NCI-H345 treated with DMSO at 0.1 percent for 48 hours (cell line): ENCODE results near the gene TLX1.
A peak's percentile ranks its signal among the peaks of the same experiment; 100 is the strongest.
"Not testable (repeated sequence)": the region's sequence is repeated elsewhere in the genome, so short reads cannot be mapped to it uniquely, and the experiment has no call there.

ENCODE experiments used
- DNase-seq: peaks from one replicate; lab custom pipeline; 2025; ENCODE audit not compliant: unreplicated experiment; lab: John Stamatoyannopoulos, UW

Gene TLX1

GRCh38 chr10:101146392-101147251, 15.5 kb downstream of the TLX1 start:
- DNase-seq = no peak

- no peak for DNase-seq
Measured at GRCh38 chr10:101151395-101151794, 20.3 kb downstream of the TLX1 start.

- no peak for DNase-seq
Measured at GRCh38 chr10:101152316-101152715, 21.2 kb downstream of the TLX1 start.

- DNase-seq = not testable (repeated sequence)
Measured at GRCh38 chr10:101154506-101154905, 23.4 kb downstream of the TLX1 start.

GRCh38 chr10:101155896-101156295, 24.8 kb downstream of the TLX1 start:
- DNase-seq = no peak

- DNase-seq = no peak
Measured at GRCh38 chr10:101157756-101158458, 26.8 kb downstream of the TLX1 start.

- no peak for DNase-seq
Measured at GRCh38 chr10:101158459-101159058, 27.5 kb downstream of the TLX1 start.

- peak; percentile 61 for DNase-seq
Measured at GRCh38 chr10:101161494-101162299, 30.6 kb downstream of the TLX1 start.

- DNase-seq = no peak
Measured at GRCh38 chr10:101162677-101163076, 31.6 kb downstream of the TLX1 start.

GRCh38 chr10:101164020-101164419, 32.9 kb downstream of the TLX1 start:
- DNase-seq = no peak

GRCh38 chr10:101165736-101166135, 34.6 kb downstream of the TLX1 start:
- DNase-seq = no peak

GRCh38 chr10:101166430-101166829, 35.3 kb downstream of the TLX1 start:
- no peak for DNase-seq

- DNase-seq = no peak
Measured at GRCh38 chr10:101172741-101173140, 41.6 kb downstream of the TLX1 start.

GRCh38 chr10:101174319-101174718, 43.2 kb downstream of the TLX1 start:
- no peak for DNase-seq

GRCh38 chr10:101176577-101176976, 45.5 kb downstream of the TLX1 start:
- no peak for DNase-seq

GRCh38 chr10:101182936-101183335, 51.8 kb downstream of the TLX1 start:
- no peak for DNase-seq

GRCh38 chr10:101183458-101184183, 52.5 kb downstream of the TLX1 start:
- DNase-seq = no peak
